Umbilical cord (tissue), 2 donors: Measurements from ENCODE around the gene CAMK1G. TPM values are rescaled to one million over a fixed set of nuclear protein-coding genes. Genes with fewer than 3 reads are reported as not detected.

Experiments used
- DNase-seq: peaks from one replicate; pipeline ENCODE4 v3.0.0-alpha.2; 2015; ENCODE audit warnings: low spot score
- total RNA-seq: library from RNA; depleted of rRNA; stranded (reverse); fragments of >200 nt; gene quantifications from one replicate; pipeline ENCODE4 v1.2.3, GENCODE V29; 2014; ENCODE audit warnings: low replicate concordance; ENCODE audit not compliant: insufficient read depth

Gene CAMK1G
- total RNA-seq, 1 donor from 2014 or later = not detected

- no peak for DNase-seq
Observed at GRCh38 chr1:209635850-209636249, 52.3 kb downstream of the CAMK1G start.

GRCh38 chr1:209641832-209642172 lies 58.3 kb downstream of the CAMK1G start:
- DNase-seq = peak; percentile 80

- DNase-seq = peak; percentile 69
Observed at GRCh38 chr1:209642816-209643215, 59.3 kb downstream of the CAMK1G start.

GRCh38 chr1:209643285-209644020 lies 59.9 kb downstream of the CAMK1G start:
- DNase-seq = peak; percentile 91

GRCh38 chr1:209645574-209646452 lies 62.3 kb downstream of the CAMK1G start:
- DNase-seq = no peak

- no peak for DNase-seq
Observed at GRCh38 chr1:209646558-209646957, 63.0 kb downstream of the CAMK1G start.

GRCh38 chr1:209647156-209647555 lies 63.6 kb downstream of the CAMK1G start:
- DNase-seq = no peak

GRCh38 chr1:209648346-209648745 lies 64.8 kb downstream of the CAMK1G start:
- peak; percentile 54 for DNase-seq

- peak; percentile 71 for DNase-seq
Observed at GRCh38 chr1:209648931-209649776, 65.6 kb downstream of the CAMK1G start.

- DNase-seq = no peak
Observed at GRCh38 chr1:209650454-209650853, 66.9 kb downstream of the CAMK1G start.

- peak; percentile 63 for DNase-seq
Observed at GRCh38 chr1:209651138-209651587, 67.6 kb downstream of the CAMK1G start.

GRCh38 chr1:209652121-209652735 lies 68.7 kb downstream of the CAMK1G start, which contains the start of gene LAMB3:
Gene LAMB3 (minus strand): TSS chr1:209652425. CDS start chr1:209650944, 1,481 bp downstream.
- DNase-seq = peak; percentile 55

GRCh38 chr1:209652873-209653401 lies 69.4 kb downstream of the CAMK1G start:
- peak; percentile 85 for DNase-seq

- DNase-seq = no peak
Observed at GRCh38 chr1:209653915-209654351, 70.4 kb downstream of the CAMK1G start.

GRCh38 chr1:209655411-209656231 lies 72.1 kb downstream of the CAMK1G start:
- no peak for DNase-seq

GRCh38 chr1:209657140-209657879 lies 73.8 kb downstream of the CAMK1G start:
- no peak for DNase-seq

- DNase-seq = no peak
Observed at GRCh38 chr1:209657918-209658317, 74.4 kb downstream of the CAMK1G start.

GRCh38 chr1:209659909-209660308 lies 76.4 kb downstream of the CAMK1G start:
- peak; percentile 53 for DNase-seq

- DNase-seq = no peak
Observed at GRCh38 chr1:209661071-209661470, 77.6 kb downstream of the CAMK1G start.
